ENCODE data around the gene OR6V1. TPM values are rescaled to one million over a fixed set of nuclear protein-coding genes. Genes with fewer than 3 reads are reported as not detected.
"Not testable (repeated sequence)": the region's sequence is repeated elsewhere in the genome, so short reads cannot be mapped to it uniquely, and the experiment has no call there.

The OR6V1 gene
- polyA plus RNA-seq, 12 donors = not detected

GRCh38 chr7:143042159-143042789 lies 9.9 kb upstream of the OR6V1 start:
- no peak for DNase-seq

- no peak for DNase-seq
These were observed 9.3 kb upstream of the OR6V1 start for GRCh38 chr7:143042790-143043271.

GRCh38 chr7:143043391-143043790 lies 8.8 kb upstream of the OR6V1 start:
- no peak for DNase-seq

GRCh38 chr7:143046426-143046851 lies 5.7 kb upstream of the OR6V1 start:
- DNase-seq = no peak

GRCh38 chr7:143047326-143047725 lies 4.8 kb upstream of the OR6V1 start:
- DNase-seq = no peak

- DNase-seq = no peak
These were observed 3.3 kb upstream of the OR6V1 start for GRCh38 chr7:143048827-143049226.

- peak; percentile 33 for DNase-seq
These were observed 2.8 kb upstream of the OR6V1 start for GRCh38 chr7:143049362-143049761.

- DNase-seq = no peak
These were observed 1.2 kb upstream of the OR6V1 start for GRCh38 chr7:143050931-143051330.

- no peak for DNase-seq
These were observed 2.5 kb downstream of the OR6V1 start for GRCh38 chr7:143054621-143055020.

- DNase-seq = no peak
These were observed 3.6 kb downstream of the OR6V1 start for GRCh38 chr7:143055754-143056153.

GRCh38 chr7:143063741-143064140 lies 11.6 kb downstream of the OR6V1 start:
- DNase-seq = no peak

GRCh38 chr7:143068446-143068845 lies 16.3 kb downstream of the OR6V1 start:
- DNase-seq = no peak

- no peak for DNase-seq
These were observed 17.9 kb downstream of the OR6V1 start for GRCh38 chr7:143069912-143070500.

- no peak for DNase-seq
These were observed 21.4 kb downstream of the OR6V1 start for GRCh38 chr7:143073556-143073955.

- DNase-seq = no peak
These were observed 22.0 kb downstream of the OR6V1 start for GRCh38 chr7:143074141-143074540.

- DNase-seq = no peak
These were observed 33.0 kb downstream of the OR6V1 start for GRCh38 chr7:143085109-143085508.

- not testable (repeated sequence) for DNase-seq
These were observed 33.5 kb downstream of the OR6V1 start for GRCh38 chr7:143085610-143086009.

GRCh38 chr7:143088549-143089231 lies 36.5 kb downstream of the OR6V1 start:
- DNase-seq = not testable (repeated sequence)

GRCh38 chr7:143096146-143096545 lies 44.0 kb downstream of the OR6V1 start:
- DNase-seq = no peak

- DNase-seq = not testable (repeated sequence)
These were observed 47.4 kb downstream of the OR6V1 start for GRCh38 chr7:143099579-143099978.

All from muscle of arm (tissue), 12 donors.